HepG2 (cell line): Measurements from ENCODE around the gene CFAP300. TPM values are rescaled to one million over a fixed set of nuclear protein-coding genes. Genes with fewer than 3 reads are reported as not detected.

Experiments used
- AKAP8 ChIP-seq: sonication (generic); formaldehyde crosslinking; IDR thresholded peaks from 2 replicates; pipeline ENCODE4 v1.5.1; 2020; ENCODE audit warnings: mild to moderate bottlenecking, missing genetic modification reagents
- DNMT1 ChIP-seq: sonication (generic); formaldehyde crosslinking; IDR thresholded peaks from 2 replicates; pipeline ENCODE4 v1.5.1; 2020; ENCODE audit warnings: mild to moderate bottlenecking, missing genetic modification reagents
- ESRRA ChIP-seq: sonication (generic); formaldehyde crosslinking; IDR thresholded peaks from 2 replicates; pipeline ENCODE4 v1.5.1; 2020; ENCODE audit warnings: mild to moderate bottlenecking, low read depth, missing genetic modification reagents
- GABPB1 ChIP-seq: IDR thresholded peaks from 2 replicates; pipeline ENCODE4 v1.6.1; 2016; ENCODE audit warnings: mild to moderate bottlenecking, missing genetic modification reagents, moderate library complexity, missing compliant biosample characterization
- GFI1 ChIP-seq: sonication (generic); formaldehyde crosslinking; IDR thresholded peaks from 2 replicates; pipeline ENCODE4 v1.5.0; 2020; ENCODE audit warnings: missing genetic modification reagents, mild to moderate bottlenecking, borderline replicate concordance
- HNRNPL ChIP-seq: fragments of 200-400 bp; formaldehyde crosslinking; IDR thresholded peaks from 2 replicates; pipeline ENCODE4 v1.6.1; 2017; ENCODE audit warnings: mild to moderate bottlenecking, low read depth, low read length
- JUN ChIP-seq: sonication (generic); formaldehyde crosslinking; IDR thresholded peaks from 2 replicates; pipeline ENCODE4 v1.4.0; 2020; ENCODE audit warnings: mild to moderate bottlenecking, missing genetic modification reagents
- MIER2 ChIP-seq: IDR thresholded peaks from 2 replicates; pipeline ENCODE4 v1.6.1; 2016; ENCODE audit warnings: missing biosample characterization, missing genetic modification reagents
- PATZ1 ChIP-seq: sonication (generic); formaldehyde crosslinking; IDR thresholded peaks from 2 replicates; pipeline ENCODE4 v1.4.0; 2020; ENCODE audit warnings: missing genetic modification reagents
- PPARG ChIP-seq: conservative IDR thresholded peaks from 2 replicates; pipeline ENCODE4 v1.6.1; 2016; ENCODE audit warnings: missing biosample characterization, missing genetic modification reagents
- PTBP1 ChIP-seq: fragments of 200-400 bp; formaldehyde crosslinking; IDR thresholded peaks from 2 replicates; pipeline ENCODE4 v1.6.1; 2018; ENCODE audit warnings: low read length, low read depth; ENCODE audit not compliant: poor library complexity, severe bottlenecking
- RELA ChIP-seq: sonication (generic); formaldehyde crosslinking; IDR thresholded peaks from 2 replicates; pipeline ENCODE4 v1.4.0; 2020; ENCODE audit warnings: missing genetic modification reagents
- SMARCC2 ChIP-seq: fragments of 450-650 bp; IDR thresholded peaks from 2 replicates; pipeline ENCODE4 v1.6.1; 2017; ENCODE audit warnings: antibody characterized with exemption, mild to moderate bottlenecking
- SOX13 ChIP-seq, 3 experiments: fragments of 450-650 bp in 1 of 3; sonication (generic) in 1 of 3; formaldehyde crosslinking in 1 of 3; IDR thresholded peaks in 2 of 3; conservative IDR thresholded peaks in 1 of 3; 2 replicates each; pipeline versions ENCODE4 v1.5.0 to v1.6.1; 2016 to 2020; ENCODE audit warnings: antibody characterized with exemption in 1 of 3, mild to moderate bottlenecking in 1 of 3, missing compliant biosample characterization in 1 of 3, missing genetic modification reagents in 1 of 3, moderate library complexity in 1 of 3
- SP4 ChIP-seq: sonication (generic); formaldehyde crosslinking; IDR thresholded peaks from 2 replicates; pipeline ENCODE4 v1.8.1; 2023; ENCODE audit warnings: mild to moderate bottlenecking, missing genetic modification reagents
- TARDBP ChIP-seq: sonication (generic); formaldehyde crosslinking; IDR thresholded peaks from 2 replicates; pipeline ENCODE4 v1.8.0; 2022; ENCODE audit warnings: mild to moderate bottlenecking, missing genetic modification reagents
- YY1 ChIP-seq: IDR thresholded peaks from 2 replicates; pipeline ENCODE4 v1.6.1; 2011; ENCODE audit warnings: low read length, low read depth, moderate library complexity, mild to moderate bottlenecking; ENCODE audit not compliant: insufficient read depth, insufficient replicate concordance
- ZBTB44 ChIP-seq: sonication (generic); formaldehyde crosslinking; IDR thresholded peaks from 2 replicates; pipeline ENCODE4 v1.4.0; 2020; ENCODE audit warnings: missing genetic modification reagents
- ZNF510 ChIP-seq: sonication (generic); formaldehyde crosslinking; IDR thresholded peaks from 2 replicates; pipeline ENCODE4 v1.4.0; 2020; ENCODE audit warnings: low read depth, mild to moderate bottlenecking, missing genetic modification reagents
- ZNF580 ChIP-seq: IDR thresholded peaks from 2 replicates; pipeline ENCODE4 v1.6.1; 2016; ENCODE audit warnings: low read depth, borderline replicate concordance
- ZNF816 ChIP-seq: sonication (generic); formaldehyde crosslinking; IDR thresholded peaks from 2 replicates; pipeline ENCODE4 v1.8.0; 2022; ENCODE audit warnings: missing genetic modification reagents, mild to moderate bottlenecking, borderline replicate concordance
- ZSCAN25 ChIP-seq: sonication (generic); formaldehyde crosslinking; IDR thresholded peaks from 2 replicates; pipeline ENCODE4 v1.8.0; 2022; ENCODE audit warnings: mild to moderate bottlenecking, missing genetic modification reagents
- ZSCAN29 ChIP-seq: sonication (generic); formaldehyde crosslinking; conservative IDR thresholded peaks from 2 replicates; pipeline ENCODE4 v1.4.0; 2020; ENCODE audit warnings: mild to moderate bottlenecking, missing genetic modification reagents
- polyA plus RNA-seq, 8 experiments: library from polyadenylated mRNA; depleted of rRNA in 3 of 8; stranded (reverse) in 7 of 8; unstranded in 1 of 8; fragments of >200 nt; fragmentation: Illumina TruSeq in 4 of 8; extraction: Trizol in 4 of 8; gene quantifications; 2 replicates each; pipeline versions ENCODE4 v1.2.1 to v1.2.3, GENCODE V29; 2011 to 2016; ENCODE audit warnings: low read depth in 4 of 8, missing spikeins in 1 of 8, mixed read lengths in 1 of 8; ENCODE audit not compliant: insufficient read depth in 1 of 8
- total RNA-seq, 5 experiments: library from RNA; depleted of rRNA; stranded (reverse); fragments of >200 nt; fragmentation: Illumina TruSeq; extraction: Trizol; gene quantifications; 2 replicates each; pipeline ENCODE4 v1.2.3, GENCODE V29; 2016; ENCODE audit warnings: low read depth in 1 of 5

CFAP300 gene
- total and polyA plus RNA-seq, 2 of the 13 experiments (the other 11 are each of a cell fraction or from before 2014, with no cell fraction given): not detected

GRCh38 chr11:102109896-102110760 lies 62.9 kb downstream of the CFAP300 start, which contains the start of gene YAP1 (continued):
- TF ChIP-seq ZBTB44 (no peak), HNRNPL (peak; percentile 58; the same call in 1 of the 2 replicates), RELA (CRISPR knock-in tag) (peak; percentile 68; the same call in 1 of the 2 replicates), PPARG (peak; percentile 51), SOX13 (IDR thresholded peaks at IDR 0.05) (peak; percentile 12; the same call in 1 of the 2 replicates), SOX13 (CRISPR knock-in tag; conservative IDR thresholded peaks at IDR 0.05 in 1 of 2, IDR thresholded peaks at IDR 0.05 in 1 of 2) (peak in 1 of 2 experiments; percentile 71; a peak in 1 of 4 replicates), GFI1 (peak; percentile 76), GABPB1 (peak; percentile 87), DNMT1 (CRISPR knock-in tag) (0 out of 2 replicates have a peak, but pooled peaks have one; percentile 46), ZSCAN25 (CRISPR knock-in tag) (no peak; the same call in 1 of the 2 replicates), ZNF510 (CRISPR knock-in tag) (no peak; the same call in 1 of the 2 replicates), PTBP1 (peak; percentile 82), ZNF580 (CRISPR knock-in tag) (peak; percentile 83; the same call in 1 of the 2 replicates), ESRRA (CRISPR knock-in tag) (peak; percentile 87), MIER2 (CRISPR knock-in tag) (0 out of 2 replicates have a peak, but pooled peaks have one; percentile 24), JUN (CRISPR knock-in tag) (no peak), ZSCAN29 (CRISPR knock-in tag) (peak; percentile 91), YY1 (peak; percentile 41), ZNF816 (CRISPR knock-in tag) (peak; percentile 81; the same call in 1 of the 2 replicates), TARDBP (CRISPR knock-in tag) (peak; percentile 95), PATZ1 (peak; percentile 76), SP4 (CRISPR knock-in tag) (peak; percentile 86), AKAP8 (CRISPR knock-in tag) (peak; percentile 92), SMARCC2 (no peak)
